Hepatic stellate cell (primary cell): ENCODE results near the gene LMBRD1.
A peak's percentile ranks its signal among the peaks of the same experiment; 100 is the strongest.
"Not testable (repeated sequence)": the region's sequence is repeated elsewhere in the genome, so short reads cannot be mapped to it uniquely, and the experiment has no call there.

Source experiments
- DNase-seq: peaks from one replicate; pipeline ENCODE4 v3.0.0; 2011; ENCODE audit warnings: low spot score

Gene LMBRD1

DNA sequence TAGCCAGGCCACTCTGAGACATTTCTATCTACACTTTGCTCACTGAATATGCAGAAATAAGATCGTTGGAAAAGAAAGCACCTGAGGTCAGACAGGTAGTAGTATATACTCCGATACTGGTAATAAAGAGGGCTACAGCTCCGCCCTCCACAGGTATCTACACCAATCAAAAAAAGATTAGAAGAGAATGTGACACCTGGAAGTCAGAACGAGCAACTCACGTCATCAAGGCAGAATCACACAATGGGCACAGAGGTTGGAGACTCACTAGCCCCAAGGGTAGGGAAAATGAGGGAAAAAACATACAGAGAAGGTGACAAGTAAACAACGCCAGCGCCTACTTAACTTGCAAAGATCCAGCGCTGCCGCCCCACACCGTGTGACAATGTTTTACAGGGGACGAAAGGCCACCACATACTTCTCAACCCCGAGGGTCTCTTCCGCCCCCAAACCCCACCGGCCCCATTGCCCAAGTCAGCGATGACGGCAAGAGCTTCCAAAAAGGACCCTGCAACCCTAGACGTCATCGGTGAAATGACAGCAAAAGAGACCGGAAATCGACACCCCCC is 653 bp downstream of the LMBRD1 start:
- no peak for DNase-seq

DNA sequence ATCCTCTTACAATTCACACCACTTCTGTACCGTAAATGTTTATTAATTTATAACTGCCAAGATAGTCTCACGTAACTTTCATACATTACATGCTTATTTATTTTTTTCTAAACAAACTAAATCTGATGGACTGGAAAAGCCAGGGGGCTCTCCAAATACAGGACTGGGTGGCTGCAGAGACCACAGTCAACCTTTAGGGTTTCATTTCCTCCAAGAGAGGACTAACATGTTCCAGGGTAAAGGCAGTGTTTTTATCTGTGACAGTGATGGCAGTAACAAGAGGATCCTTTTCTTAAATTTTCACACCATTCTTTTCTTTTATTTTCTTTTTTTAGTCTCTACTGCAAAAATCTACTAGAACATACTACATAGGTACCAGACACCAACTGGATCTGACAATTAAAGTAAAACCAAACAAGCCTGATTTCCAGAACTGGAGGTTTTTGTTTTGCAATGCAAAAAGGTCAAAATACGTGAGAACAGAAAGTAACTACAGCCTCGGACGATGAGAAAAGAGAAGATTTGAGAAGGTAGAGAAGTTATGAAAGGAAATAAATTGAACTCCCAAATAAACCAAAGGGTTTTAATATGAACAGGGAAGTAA is 1.2 kb downstream of the LMBRD1 start:
- peak; percentile 6 for DNase-seq

DNA sequence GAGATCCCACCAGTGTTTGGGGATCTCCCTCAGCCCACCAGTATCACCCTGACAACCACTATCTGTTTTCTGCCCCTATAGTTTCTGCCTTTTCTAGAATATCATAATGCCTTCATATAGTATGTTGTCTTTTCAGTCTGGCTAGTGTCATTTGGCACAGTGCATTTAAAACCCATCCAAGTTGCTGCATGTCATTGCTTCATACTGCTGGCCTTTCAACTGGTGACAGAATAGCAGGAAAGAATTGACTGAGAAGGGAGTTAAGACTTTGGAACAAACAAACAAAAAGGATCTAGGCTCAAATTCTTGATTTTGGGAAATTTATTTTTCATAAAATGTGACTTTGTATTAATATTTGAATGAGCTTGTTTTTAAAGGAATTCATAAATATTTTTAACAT is 4.5 kb downstream of the LMBRD1 start:
- DNase-seq, result no peak

DNA sequence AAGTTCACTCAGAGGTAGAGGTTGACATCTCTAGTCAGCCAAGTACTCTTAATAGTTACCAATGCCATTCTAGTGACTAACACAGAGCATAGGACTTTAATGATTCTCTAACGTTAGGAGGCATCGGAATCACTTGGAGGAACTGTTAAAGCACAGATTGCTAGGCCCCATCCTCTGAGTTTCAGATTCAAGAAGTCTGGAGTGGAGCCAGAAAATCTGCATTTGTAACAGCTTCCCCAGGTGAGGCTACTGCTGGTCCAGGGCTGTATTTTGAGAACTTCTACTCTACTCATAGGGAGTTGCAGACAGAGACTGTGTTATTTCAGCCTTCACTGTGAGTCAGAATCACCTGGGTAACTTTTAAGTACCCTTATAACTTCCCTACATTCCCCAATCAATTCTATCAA is 5.7 kb downstream of the LMBRD1 start:
- no peak for DNase-seq

DNA sequence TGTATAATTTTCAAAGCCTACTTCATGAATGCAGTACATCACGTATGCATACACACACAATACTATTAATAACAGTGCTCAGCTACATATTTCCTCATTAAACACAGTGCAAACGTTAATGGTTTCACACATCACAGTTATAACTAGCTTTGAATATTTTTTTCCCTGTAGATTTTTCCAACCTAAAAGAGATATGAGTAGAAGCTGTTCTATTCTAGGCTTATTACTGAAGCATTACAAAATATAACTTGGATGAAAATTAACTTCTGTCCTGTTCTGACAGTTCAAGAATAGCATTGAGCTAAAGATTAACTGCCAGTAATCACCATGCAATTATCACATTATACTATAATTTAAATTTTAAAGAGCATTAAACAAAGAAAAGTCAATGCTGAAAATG is 6.2 kb downstream of the LMBRD1 start:
- no peak for DNase-seq

DNA sequence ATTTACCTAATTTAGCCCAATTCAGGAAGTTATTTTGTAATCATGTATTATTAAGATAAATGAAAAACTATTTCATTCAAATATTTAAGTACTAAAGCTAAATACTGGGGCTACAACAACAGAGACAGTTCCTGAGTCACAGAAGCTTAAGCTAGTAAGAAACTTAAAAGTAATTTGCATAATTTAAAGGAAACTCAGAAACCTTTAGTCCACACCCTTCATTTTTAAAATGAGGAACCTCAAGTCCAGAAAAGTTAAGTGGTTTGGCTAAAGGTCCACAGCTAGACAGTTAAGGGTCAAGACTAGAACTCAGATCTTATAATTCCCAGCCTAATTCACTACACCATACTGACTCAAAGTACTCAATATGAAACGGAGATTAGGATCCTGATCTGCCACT is 7.2 kb downstream of the LMBRD1 start:
- no peak for DNase-seq

DNA sequence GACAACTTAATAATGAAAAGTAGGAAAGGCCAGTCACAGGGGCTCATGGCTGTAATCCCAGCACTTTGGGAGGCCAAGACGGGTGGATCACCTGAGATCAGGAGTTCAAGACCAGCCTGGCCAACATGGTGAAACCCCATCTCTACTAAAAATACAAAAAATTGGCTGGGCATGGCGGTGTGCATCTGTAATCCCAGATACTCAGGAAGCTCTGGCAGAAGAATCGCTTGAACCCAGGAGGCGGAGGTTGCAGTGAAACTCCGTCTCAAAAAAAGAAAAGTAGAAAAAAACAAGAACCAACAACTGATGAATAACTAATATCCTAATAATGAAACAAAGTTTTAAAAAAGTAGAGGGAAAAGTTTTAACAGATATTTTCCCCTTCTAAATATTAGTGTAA is 9.4 kb downstream of the LMBRD1 start:
- DNase-seq, result not testable (repeated sequence)

DNA sequence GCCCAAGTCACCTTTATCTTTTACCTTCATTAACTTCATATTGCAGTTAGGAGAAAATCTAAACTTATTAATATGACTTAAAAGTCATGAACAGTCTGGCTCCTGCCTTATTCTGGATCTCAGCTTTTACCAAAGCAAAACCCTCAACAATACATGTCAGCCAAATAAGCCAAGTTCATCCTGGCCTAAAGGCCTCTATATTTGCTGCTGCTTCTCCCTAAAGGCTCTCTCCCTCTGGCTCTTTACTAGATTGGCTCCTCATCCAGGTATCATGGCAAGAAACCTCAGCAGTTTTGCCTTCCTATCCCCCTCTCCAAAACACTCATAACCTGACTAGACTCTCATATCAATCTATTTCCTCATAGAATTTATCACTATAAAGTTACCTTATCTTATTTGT is 11.1 kb downstream of the LMBRD1 start:
- DNase-seq, result no peak

DNA sequence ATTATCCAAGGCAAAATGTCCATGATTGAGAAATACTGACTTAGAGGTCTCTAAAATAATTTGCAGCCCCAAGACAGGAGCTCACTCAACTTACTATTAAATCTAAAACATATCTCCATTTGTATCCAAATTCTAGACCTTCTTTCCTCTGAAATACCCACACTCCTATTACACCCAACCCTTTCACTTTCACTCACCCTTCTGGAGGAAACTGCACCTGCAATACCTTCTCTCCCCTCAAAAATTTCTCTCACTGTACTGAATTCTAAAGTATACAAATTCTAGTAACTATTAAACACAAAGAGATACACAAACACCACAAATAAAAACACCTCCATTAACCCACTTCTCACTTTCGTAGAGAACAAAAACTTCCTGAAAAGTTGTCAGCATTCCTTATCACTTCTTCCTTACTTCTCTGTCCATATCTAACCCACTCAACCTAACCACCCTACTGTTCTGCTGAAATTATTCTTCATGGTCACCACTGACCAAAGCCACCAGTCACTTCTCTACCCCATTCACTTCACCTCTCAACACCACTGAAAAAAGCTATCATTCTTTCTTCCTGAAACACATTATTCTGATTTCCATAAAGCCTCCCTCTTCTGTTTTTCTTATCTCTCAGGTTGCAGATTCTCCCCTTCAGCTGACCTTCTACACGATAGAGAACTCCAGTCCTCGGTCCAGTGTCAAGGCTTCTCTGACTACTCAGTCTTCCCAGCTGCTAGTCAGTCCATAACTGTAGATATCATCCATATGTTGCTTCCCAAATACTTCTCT is 12.0 kb downstream of the LMBRD1 start:
- DNase-seq, result no peak

DNA sequence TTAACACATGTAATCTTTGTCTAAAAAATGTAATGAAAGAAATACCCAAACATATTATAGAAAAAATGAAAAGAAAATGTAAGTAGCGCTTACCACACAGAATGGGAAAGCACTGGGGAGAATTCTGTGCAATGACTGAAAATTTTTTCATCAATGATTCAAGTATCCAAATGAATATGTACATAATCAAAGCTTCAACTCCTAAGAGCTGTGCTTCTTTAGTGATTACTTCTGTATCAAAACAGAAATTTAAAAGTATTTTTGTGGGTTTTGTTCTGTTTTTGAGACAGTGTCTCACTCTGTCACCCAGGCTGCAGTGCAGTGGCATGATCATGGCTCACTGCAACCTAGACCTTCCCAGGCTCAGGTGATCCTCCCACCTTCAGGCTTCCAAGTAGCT is 13.7 kb downstream of the LMBRD1 start:
- no peak for DNase-seq

DNA sequence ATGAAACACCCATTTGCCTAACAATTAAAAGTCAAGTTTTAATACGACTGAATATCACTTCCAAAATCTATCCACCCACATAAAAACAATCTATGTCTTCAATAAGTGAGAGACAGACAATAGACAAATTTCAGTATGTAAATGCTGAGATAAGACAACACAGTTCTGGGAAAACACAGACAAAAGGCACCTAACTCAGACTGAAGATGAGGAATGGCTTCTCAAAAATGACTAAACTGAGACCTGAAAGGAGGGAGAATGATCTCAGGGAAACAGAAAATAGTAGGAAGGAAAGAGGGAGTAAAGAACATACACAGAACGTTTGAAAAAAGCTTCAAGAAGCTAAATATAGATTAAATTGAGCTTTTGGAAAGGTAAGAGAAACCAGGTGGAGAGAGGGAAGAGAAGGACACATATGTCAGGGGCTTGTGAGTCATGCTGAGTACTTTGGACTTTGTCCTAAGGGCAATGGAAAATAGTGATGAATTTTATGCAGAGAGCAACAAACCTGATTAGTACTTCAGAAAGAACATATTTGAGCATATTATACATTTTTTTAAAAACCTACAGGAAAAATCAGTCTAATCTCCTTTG is 16.1 kb downstream of the LMBRD1 start:
- DNase-seq, result no peak

DNA sequence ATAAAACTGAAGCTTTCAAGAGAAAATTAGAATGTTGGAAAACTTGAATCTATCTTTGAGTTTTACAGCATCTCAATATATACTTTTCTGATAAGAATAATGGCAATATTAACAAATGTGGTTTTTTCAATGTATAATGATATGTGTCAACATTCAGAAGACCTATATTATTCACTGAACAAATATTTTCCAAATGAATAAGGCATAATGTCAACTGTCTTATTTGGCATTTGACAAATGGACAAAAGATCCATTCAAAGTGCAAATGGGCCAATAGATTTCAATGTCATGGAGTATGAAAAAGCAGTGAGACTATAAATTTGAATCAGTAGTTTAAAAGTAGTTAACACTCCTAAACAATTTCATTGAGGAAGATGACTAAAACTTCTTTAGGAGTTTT is 20.9 kb downstream of the LMBRD1 start:
- no peak for DNase-seq

DNA sequence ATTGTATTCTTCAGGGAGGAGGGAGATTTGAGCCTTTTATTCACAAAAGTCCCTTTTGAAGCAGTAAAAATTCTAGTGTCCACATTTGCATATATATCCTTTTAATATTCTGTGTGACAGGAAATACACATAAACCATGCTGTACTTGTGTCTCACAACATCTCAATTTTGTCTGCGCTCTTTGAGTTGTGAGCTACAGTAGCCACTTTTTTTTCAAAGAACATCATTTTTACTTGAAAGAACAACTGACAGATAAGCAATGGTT is 21.3 kb downstream of the LMBRD1 start:
- no peak for DNase-seq

DNA sequence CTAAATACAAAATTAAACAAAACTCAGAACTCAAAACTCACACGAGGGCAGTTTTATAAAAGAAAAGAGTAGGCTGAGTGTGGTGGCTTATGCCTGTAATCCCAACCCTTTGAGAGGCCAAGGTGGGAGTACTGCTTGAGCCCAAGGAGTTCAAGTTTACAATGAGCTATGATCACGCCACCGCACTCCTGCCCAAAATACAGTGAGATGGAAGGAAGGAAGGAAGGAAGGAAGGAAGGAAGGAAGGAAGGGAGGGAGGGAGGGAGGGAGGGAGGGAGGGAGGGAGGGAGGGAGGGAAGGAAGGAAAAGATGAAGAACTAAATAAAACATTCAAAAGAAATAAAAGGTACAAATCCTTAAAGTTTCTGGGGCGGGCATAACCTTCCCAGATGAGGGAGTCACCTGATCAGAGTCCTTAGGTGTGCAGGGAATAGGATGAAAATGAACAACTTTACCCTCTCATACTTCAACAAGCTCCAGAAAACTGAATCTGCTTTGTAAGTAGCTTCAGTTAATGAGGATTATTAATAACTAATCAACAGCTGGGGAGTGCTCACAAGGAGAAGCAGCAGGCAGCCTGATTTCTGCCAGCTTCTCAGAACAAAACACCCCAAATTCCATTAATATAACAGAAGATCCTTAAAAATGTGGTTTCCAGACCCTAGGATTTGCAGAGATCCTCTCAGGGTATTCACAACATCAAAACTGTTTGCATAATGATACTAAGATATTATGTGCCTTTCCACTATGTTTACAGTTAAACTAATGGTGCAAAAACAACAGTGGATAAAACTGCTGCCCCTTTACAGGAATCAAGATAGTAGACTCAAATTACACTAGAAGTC is 21.8 kb downstream of the LMBRD1 start:
- DNase-seq, result no peak

DNA sequence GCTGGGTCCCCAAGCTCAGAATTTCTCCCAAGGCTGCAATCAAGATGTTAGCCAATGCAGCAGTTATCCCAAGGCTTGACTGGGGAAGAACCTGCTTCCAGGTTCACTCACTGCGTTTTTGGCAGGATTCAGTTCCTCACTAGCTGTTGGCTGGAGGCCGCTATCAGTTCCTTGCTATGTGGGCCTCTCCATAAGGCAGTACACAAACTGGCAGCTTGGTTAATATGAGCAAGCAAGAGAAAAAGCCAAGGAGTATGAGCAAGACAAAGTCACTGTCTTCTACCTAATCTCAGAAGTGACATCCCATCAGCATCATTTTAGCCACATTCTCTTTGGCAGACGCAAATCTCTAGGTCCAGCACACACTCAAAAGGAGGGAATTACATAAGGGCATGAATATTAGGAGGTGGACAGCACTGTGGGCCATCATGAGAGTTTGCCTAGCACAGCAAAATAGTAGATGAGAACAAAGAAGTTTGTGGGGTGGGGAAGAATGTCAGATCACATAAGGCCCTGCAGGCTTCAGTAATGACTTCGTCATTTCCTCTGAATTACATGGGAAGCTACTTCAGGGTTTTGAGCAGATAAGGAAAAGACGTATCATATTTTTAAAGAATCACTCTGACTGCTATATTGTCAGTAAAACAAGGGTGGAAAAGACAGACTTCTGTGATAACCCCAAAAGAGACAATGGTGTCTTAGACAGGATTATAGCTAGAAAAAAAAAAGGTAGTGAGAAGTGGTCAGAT is 25.5 kb downstream of the LMBRD1 start:
- DNase-seq, result no peak

DNA sequence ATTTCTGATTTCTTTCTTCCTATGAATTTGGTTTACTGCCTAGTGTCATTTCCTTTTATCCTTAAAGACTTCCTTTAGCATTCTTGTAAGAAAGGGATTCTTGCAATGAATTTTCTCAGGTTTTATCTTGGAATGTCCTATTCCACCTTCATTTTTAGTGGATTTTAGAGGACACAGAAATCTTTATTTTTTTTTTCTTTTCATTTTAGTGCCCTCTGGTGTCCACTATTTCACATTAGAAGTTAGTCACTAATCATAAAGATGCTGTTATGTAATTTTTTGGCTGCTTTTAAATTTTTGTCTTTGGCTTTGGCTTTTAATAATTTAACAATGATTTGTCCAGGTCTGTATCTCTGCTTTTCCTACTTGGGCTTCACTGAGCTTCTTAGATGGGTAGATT is 28.1 kb downstream of the LMBRD1 start:
- no peak for DNase-seq

DNA sequence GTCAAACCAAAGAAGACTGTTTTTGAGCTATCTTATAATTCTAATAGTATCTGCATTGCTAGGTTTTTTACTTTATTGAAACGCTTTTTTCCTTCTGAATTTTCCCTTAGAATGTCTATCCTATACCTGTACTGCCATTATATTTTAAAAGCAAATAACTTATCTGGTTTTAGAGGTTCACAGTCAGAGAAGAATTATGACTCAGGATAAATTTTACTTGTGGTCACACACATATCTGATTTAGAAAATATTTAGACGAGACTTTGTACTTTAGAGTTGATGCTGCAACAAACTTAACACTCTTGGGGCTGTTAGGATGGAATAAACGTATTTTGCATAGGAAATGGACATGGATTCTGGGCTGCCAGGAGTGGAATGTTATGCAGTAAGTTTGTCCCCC is 33.0 kb downstream of the LMBRD1 start:
- no peak for DNase-seq

DNA sequence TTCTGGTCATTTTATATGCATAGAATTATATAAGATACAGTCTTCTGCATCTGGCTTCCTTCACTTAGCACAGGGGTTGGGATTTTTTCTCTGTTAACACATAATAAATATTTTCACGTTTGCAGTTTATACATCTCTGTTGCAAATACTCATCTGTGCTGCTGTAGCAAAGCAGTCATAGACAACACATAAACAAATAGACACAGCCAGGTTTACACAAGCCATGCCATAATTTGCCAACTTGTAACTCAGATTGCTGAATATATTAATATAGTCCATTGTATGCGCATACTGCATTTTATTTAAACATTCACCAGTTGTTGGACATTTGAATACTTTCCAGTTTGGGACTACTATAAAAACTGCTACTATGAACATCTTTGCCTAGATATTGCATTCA is 35.0 kb downstream of the LMBRD1 start:
- DNase-seq, result no peak

DNA sequence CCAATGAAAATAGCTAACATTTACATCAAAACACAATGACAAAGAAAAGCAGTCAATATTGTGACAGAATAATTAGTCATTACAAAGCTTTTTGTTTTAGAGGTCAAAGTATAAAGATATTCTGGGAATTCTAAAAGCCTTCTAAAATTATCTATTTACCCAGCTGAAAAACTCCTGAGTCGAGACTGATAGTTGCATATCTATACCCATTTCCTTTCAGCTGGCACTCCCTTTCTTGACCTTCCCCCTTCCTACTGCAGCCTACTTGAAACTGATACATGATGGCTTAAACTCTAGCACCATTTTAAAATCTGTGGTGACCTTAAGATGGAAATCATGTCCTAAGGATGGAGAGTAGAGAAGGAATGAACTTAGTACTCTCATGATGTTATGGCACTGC is 38.6 kb downstream of the LMBRD1 start:
- DNase-seq, result no peak

DNA sequence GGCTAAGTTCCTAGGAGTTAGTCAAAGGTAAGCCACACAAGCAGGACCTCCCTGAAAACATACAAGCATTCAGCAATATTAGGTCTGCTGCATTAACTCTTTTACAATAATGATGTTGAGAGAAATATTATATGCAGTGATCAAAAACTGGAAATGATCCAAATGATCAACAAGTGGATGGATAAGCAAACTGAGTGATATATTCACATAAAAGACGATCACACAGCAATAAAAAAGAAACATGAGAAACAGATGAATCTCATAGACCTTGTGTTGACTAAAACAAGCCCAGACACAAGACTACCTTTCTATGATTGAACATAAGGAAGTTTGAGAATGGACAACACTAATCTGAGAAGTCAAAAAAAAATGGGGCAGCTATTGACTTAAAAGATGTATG is 39.9 kb downstream of the LMBRD1 start:
- DNase-seq, result no peak

DNA sequence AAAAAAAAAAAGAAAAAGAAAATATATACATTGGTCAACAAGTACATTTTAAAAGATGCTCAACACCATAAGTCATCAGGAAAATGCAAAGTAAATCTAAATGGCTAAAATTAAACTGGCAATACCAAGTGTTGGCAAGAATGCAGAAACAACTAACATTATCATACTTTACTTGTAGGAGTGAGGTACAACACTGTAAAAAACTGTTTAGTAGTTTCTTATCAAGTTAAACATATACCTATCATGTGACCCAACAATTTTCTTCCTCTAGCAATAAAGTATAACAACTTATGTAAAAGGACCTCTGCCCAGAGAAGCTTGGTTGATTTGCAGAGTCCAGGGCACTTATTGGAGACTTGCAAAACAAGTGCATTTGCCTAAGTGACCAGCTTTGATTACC is 40.4 kb downstream of the LMBRD1 start:
- DNase-seq, result no peak

DNA sequence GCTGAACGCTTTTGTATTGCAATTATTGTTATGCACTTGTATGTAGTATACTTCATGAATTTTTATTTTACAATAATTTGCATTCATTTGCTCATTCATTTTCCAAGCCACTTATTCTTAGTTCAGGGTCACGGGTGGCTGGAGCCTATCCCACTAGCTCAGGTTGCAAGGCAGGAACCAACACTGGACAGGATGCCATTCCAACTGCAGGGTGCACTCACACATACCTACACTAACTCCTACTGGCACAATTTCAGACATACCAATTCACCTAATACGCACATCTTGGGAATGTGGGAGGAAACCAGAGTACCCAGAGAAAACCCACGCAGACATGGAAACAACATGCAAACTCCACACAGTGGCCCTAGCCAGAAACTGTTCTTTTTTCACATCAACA is 61.8 kb downstream of the LMBRD1 start:
- no peak for DNase-seq
